ENCODE data around the gene RTN4RL2. TPM values are rescaled to one million over a fixed set of nuclear protein-coding genes. Genes with fewer than 3 reads are reported as not detected.

The RTN4RL2 gene
- total and polyA plus RNA-seq, 9 of the 15 experiments (the other 6 are each of a cell fraction or from before 2014, with no cell fraction given): 0.06 to 1.9 (median 0.34) TPM; not detected in 4

- TF ChIP-seq MXI1 (IDR thresholded peaks at IDR 0.05; ENCODE audit: low read depth, low read length) (no peak), SUPT5H (IDR thresholded peaks at IDR 0.05) (peak; percentile 81), NBN (IDR thresholded peaks at IDR 0.05; ENCODE audit: low read depth) (no peak), ATF2 (CRISPR knock-in tag; IDR thresholded peaks at IDR 0.05) (no peak), SNIP1 (IDR thresholded peaks at IDR 0.05; ENCODE audit: low read depth) (no peak), HNRNPH1 (optimal IDR thresholded peaks at IDR 0.05; ENCODE audit: low read depth, low read length) (no peak), SOX6 (IDR thresholded peaks at IDR 0.05) (no peak), ZFP36 (IDR thresholded peaks at IDR 0.05; ENCODE audit: low read depth, low read length, partially characterized antibody) (no peak), HDAC6 (IDR thresholded peaks at IDR 0.05; ENCODE audit: low read depth, low read length) (no peak), ZNF764 (CRISPR knock-in tag; IDR thresholded peaks at IDR 0.05; ENCODE audit: low read depth) (no peak), TSC22D4 (tag; IDR thresholded peaks at IDR 0.05) (no peak), ZNF347 (CRISPR knock-in tag; IDR thresholded peaks at IDR 0.05; ENCODE audit: low read depth) (no peak), MAFF (IDR thresholded peaks at IDR 0.05; ENCODE audit: low read length) (no peak), MAFG (tag; conservative IDR thresholded peaks at IDR 0.05) (no peak), BRD9 (IDR thresholded peaks at IDR 0.05; ENCODE audit: low read depth, partially characterized antibody) (peak; percentile 28), MEF2D (tag; conservative IDR thresholded peaks at IDR 0.05; ENCODE audit: low read depth) (no peak), GTF2A2 (tag; IDR thresholded peaks at IDR 0.05) (no peak), KLF6 (CRISPR knock-in tag; IDR thresholded peaks at IDR 0.05; ENCODE audit: borderline replicate concordance) (no peak), CBFA2T2 (conservative IDR thresholded peaks at IDR 0.05) (no peak), PCBP1 (IDR thresholded peaks at IDR 0.05; ENCODE audit: low read depth, low read length, poor library complexity, severe bottlenecking) (no peak), LCOR (CRISPR knock-in tag; IDR thresholded peaks at IDR 0.05) (no peak)
- TF ChIP-seq, protein P1, sequence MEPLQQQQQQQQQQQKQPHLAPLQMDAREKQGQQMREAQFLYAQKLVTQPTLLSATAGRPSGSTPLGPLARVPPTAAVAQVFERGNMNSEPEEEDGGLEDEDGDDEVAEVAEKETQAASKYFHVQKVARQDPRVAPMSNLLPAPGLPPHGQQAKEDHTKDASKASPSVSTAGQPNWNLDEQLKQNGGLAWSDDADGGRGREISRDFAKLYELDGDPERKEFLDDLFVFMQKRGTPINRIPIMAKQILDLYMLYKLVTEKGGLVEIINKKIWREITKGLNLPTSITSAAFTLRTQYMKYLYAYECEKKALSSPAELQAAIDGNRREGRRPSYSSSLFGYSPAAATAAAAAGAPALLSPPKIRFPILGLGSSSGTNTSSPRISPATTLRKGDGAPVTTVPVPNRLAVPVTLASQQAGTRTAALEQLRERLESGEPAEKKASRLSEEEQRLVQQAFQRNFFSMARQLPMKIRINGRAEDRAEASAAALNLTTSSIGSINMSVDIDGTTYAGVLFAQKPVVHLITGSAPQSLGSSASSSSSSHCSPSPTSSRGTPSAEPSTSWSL (CRISPR knock-in tag; IDR thresholded peaks at IDR 0.05; ENCODE audit: borderline replicate concordance): no peak
- TF ChIP-seq, protein P2, sequence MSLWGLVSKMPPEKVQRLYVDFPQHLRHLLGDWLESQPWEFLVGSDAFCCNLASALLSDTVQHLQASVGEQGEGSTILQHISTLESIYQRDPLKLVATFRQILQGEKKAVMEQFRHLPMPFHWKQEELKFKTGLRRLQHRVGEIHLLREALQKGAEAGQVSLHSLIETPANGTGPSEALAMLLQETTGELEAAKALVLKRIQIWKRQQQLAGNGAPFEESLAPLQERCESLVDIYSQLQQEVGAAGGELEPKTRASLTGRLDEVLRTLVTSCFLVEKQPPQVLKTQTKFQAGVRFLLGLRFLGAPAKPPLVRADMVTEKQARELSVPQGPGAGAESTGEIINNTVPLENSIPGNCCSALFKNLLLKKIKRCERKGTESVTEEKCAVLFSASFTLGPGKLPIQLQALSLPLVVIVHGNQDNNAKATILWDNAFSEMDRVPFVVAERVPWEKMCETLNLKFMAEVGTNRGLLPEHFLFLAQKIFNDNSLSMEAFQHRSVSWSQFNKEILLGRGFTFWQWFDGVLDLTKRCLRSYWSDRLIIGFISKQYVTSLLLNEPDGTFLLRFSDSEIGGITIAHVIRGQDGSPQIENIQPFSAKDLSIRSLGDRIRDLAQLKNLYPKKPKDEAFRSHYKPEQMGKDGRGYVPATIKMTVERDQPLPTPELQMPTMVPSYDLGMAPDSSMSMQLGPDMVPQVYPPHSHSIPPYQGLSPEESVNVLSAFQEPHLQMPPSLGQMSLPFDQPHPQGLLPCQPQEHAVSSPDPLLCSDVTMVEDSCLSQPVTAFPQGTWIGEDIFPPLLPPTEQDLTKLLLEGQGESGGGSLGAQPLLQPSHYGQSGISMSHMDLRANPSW (CRISPR knock-in tag; IDR thresholded peaks at IDR 0.05): no peak
These were observed 33.2 kb upstream of the RTN4RL2 start, which contains the start of gene SLC43A3 (continued) for GRCh38 chr11:57426929-57427726.
